Neural progenitor cell (in vitro differentiated cells): Measurements from ENCODE around the gene KCNG3.

ENCODE experiments used
- CTCF ChIP-seq: fragments of 200-600 bp; sonication (generic); IDR thresholded peaks from 2 replicates; pipeline ENCODE4 v1.5.1; 2017; ENCODE audit warnings: antibody characterized with exemption, mild to moderate bottlenecking
- EZH2 ChIP-seq: fragments of 200-600 bp; sonication (generic); IDR thresholded peaks from 2 replicates; pipeline ENCODE4 v1.6.1; 2017; ENCODE audit warnings: antibody characterized with exemption, mild to moderate bottlenecking, moderate library complexity
- EZH2phosphoT487 ChIP-seq: fragments of 200-600 bp; sonication (generic); IDR thresholded peaks from 2 replicates; pipeline ENCODE4 v1.6.1; 2017; ENCODE audit warnings: antibody characterized with exemption

- TF ChIP-seq CTCF: no peak
- no peak for TF ChIP-seq EZH2phosphoT487
- TF ChIP-seq EZH2: no peak
Measured at GRCh38 chr2:42516418-42516901, 22.7 kb upstream of the KCNG3 start.
